Dermis microvascular lymphatic vessel endothelial cell (primary cell): ENCODE measurements around the gene RNASEH2C. TPM values are rescaled to one million over a fixed set of nuclear protein-coding genes. Genes with fewer than 3 reads are reported as not detected.
"Not testable (repeated sequence)": the region's sequence is repeated elsewhere in the genome, so short reads cannot be mapped to it uniquely, and the experiment has no call there.

Source experiments
- DNase-seq, 2 donors: peaks; one replicate each; pipeline versions ENCODE4 v3.0.0 to v3.0.0-alpha.2; 2010; ENCODE audit warnings: low read depth in 2 of 2
- total RNA-seq: library from RNA; depleted of rRNA; stranded (reverse); fragments of >200 nt; gene quantifications from 2 replicates; pipeline ENCODE4 v1.2.1, GENCODE V29; 2014

The RNASEH2C gene
- total RNA-seq, 1 donor from 2014 or later = 39.8 TPM

- no peak for DNase-seq
Measured at GRCh38 chr11:65717906-65718305, 2.7 kb downstream of the RNASEH2C start.

- no peak for DNase-seq
Measured at GRCh38 chr11:65716774-65717405, 3.7 kb downstream of the RNASEH2C start.

- no peak for DNase-seq
Measured at GRCh38 chr11:65716302-65716701, 4.3 kb downstream of the RNASEH2C start.

GRCh38 chr11:65714433-65714832, 6.2 kb downstream of the RNASEH2C start:
- DNase-seq = no peak

- DNase-seq = no peak
Measured at GRCh38 chr11:65713212-65713969, 7.2 kb downstream of the RNASEH2C start.

GRCh38 chr11:65712633-65713076, 7.9 kb downstream of the RNASEH2C start:
- DNase-seq = no peak

GRCh38 chr11:65711785-65712632, 8.6 kb downstream of the RNASEH2C start, which contains the start of gene KAT5:
TSS of gene KAT5 (plus strand) at chr11:65712252. CDS start at chr11:65712268, 16 bp downstream.
- peak; percentile 97 to 99 for DNase-seq

- no peak for DNase-seq
Measured at GRCh38 chr11:65710421-65710820, 10.2 kb downstream of the RNASEH2C start.

GRCh38 chr11:65709661-65710060, 10.9 kb downstream of the RNASEH2C start:
- no peak for DNase-seq

GRCh38 chr11:65708451-65708850, 12.1 kb downstream of the RNASEH2C start:
- no peak for DNase-seq

- DNase-seq = not testable (repeated sequence)
Measured at GRCh38 chr11:65707002-65707401, 13.6 kb downstream of the RNASEH2C start.

GRCh38 chr11:65706303-65706763, 14.3 kb downstream of the RNASEH2C start:
- peak in 1 of 2 donors; percentile 39 for DNase-seq

GRCh38 chr11:65703846-65704245, 16.8 kb downstream of the RNASEH2C start:
- no peak for DNase-seq

GRCh38 chr11:65701686-65702085, 18.9 kb downstream of the RNASEH2C start:
- DNase-seq = no peak

- DNase-seq = no peak
Measured at GRCh38 chr11:65700399-65700798, 20.2 kb downstream of the RNASEH2C start.

GRCh38 chr11:65699306-65699705, 21.3 kb downstream of the RNASEH2C start:
- no peak for DNase-seq

- peak; percentile 92 to 93 for DNase-seq
Measured at GRCh38 chr11:65698205-65698604, 22.4 kb downstream of the RNASEH2C start.

- DNase-seq = no peak
Measured at GRCh38 chr11:65696802-65697552, 23.6 kb downstream of the RNASEH2C start.

- peak; percentile 95 to 97 for DNase-seq
Measured at GRCh38 chr11:65695459-65696241, 24.9 kb downstream of the RNASEH2C start.

GRCh38 chr11:65692367-65692766, 28.2 kb downstream of the RNASEH2C start:
- DNase-seq = peak; percentile 27 to 67
